Measurements from ENCODE around the gene UNC5B.

UNC5B gene

DNA sequence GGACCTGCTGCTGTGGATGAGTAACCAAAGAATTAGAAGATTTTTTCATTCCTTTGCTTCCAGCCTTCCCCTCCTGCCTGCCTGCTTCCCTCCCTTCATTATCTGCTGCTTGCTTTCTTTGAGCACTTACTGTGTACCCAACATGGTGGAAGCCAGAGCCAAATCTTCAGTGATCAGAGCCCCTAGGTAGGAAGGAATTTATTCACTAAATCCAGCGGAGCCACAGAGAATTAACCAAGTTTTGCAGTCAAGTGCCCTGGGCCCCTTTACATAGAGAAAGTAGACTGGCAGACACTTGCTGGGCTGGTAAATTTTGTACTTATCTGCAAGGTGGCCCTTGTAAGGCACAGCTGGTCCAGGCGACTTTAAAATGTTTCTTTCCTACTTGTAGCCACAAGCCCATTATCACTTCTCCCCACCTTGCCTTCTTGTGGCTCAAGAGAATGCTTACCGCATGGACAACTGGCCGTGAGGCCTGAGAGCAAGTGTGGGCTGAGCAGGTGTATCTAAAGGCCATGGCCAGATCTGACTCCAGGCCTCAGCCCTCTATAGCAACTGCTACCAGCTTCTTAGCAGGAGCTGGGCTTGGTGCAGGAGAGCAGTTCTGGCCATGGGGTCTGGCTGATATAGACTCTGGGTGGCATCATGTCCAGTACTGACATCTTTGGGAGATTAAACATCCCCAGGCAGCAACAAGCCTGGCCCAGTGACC is 11.1 kb downstream of the UNC5B start:
- DNase-seq (ENCODE audit: low spot score): no peak

DNA sequence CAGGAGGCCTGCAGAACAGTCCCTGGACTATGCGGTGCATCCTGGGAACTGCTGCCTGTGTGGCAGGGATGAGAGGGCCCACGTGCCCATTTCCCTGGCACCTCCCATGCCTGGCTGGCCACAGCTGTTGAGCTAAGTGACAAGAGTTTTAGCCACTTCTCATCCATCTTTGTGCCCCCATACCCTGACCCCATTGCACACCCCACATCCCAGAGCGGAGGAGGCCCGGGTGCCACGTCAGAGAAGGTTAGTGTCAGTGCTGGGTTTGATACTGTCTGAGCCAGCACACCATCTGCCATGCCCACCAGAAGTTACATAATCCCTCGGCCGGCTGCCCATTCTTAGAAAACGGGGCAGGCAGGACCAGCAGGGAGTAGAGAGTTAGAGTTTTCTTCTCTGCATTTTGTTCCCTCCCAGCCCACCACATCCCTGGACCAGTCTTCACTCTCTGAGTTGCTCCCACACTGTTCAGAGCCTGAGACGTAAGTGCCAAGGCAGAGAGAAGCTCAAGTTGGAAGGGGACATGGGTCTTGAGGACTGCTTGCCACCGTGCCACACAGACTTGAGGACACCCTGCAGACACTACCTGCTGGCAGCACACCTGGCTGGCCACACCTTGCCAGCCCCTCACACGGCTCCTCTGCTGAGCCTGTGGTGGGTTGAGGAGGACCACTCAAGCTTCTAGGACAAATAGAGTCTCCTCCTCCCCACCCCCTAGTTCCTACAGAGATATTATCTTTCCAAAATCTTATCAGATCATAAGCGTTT is 13.1 kb downstream of the UNC5B start:
- no peak for DNase-seq (ENCODE audit: low spot score)

DNA sequence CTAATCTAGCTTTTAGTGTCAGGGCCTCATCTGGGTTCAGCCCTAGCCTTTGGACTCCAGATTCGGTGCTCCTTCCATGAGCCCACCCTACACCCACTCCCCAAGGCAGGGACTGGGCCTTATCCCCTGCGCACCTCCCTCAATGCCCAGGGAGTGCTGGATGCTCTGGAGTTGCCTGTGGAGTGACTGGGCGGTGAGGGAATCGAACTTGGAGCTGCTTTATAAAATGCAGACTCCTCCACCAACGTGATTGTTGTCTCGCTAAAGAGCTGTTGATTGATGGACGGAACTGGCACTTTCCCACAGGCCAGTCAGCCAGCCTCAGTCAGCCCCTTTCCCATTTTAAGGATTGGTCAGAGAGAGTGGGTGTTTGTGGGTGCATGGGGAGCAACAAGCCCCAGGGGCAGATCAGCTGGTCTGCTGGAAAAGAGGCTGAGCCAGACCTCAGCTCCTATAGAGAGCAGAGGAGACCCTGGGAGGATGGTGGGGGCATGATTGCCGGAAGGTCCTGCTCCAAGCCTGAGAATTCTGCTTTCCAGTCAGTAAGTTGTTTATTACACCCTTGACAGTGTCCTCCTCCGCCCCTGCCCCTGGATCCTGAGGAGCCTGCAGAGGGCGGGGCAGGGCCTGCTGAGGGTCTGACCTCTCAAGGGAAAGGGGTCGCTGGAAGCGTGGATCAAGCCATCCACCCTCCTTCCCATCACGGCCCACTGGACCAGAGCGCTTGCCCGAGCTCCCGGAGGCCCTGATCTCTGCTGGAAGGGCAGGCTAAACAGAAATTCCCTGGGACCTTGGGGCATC is 16.7 kb downstream of the UNC5B start:
- no peak for DNase-seq (ENCODE audit: low spot score)

DNA sequence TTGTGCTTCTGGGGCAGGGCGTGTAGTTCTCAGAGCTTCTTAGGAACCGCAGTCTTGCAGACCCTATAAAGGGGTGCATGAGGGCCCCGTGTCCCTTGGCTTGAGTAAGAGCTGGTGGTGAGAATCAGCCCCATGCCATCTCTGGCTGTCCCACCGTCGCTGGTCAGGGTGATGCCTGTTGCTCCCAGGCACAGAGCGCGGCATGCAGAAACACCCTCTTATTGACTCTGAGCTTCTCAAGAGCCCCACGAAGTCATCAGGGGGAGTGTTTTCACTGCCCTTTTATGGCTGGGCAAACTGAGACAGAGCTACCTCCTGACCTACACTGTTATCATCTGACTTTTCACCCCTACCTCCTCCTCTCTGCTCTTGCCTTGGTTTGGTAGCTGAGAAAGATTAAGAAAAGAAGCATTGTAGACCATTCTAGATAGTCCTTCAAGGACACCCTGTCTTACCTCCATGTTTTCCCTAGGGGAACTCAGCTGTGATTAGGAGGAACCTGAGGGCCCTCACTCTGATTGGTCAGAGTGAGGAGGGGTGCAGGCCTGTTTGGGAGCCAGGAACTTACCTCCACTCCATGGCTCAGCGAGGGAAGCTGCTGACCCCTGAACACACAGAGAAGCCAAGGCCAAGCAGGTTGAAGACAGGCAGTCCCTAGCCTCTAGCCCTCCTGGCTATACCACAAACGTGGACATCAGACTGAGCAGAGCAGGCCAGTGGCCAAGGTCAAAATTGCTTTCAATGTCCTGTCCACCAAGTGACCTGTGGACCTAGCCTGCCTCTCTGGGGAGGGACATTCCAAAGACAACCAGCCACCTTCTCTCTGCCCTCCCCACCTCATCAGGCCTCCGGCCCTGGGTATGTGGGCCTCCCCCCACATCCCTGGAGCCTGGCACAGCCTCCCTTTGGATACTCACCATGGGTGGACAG is 17.6 kb downstream of the UNC5B start:
- DNase-seq (ENCODE audit: low spot score): no peak

DNA sequence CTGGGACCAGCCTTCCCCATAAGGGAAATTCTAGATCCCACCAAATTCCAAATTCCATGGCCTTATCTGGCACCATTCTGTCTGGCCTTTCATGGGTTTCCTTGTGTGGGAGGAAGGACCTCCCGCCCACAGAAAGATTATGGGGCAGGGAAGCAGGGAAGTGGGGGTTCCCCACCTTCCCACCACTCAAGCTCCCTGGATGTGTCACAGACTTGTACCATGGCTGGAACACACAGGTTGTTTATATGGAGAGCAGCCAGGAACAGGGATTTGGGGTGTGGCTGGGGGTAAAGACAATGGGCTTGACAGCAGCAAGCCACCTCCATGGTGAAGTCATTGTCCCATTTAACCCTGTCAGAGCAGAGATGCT is 18.3 kb downstream of the UNC5B start:
- no peak for DNase-seq (ENCODE audit: low spot score)

DNA sequence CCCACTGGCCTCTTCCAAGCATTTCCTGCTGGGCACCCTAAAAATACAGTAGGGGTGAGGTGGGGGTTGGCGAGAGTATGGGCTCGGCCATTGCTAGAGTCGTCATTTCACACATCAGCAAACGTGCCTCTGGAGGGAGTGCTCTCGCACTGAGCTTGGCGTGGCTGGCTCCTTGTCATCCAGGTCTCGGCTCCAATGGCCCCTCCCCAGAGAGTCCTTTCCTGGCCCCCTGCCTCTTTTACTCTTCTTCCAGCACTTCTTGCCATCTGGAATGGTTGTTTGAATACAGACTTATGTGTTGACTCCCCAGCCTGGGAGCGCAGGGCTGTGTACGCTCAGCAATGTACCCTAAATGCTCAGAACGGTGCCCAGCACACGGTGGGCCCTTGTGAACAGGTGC is 18.8 kb downstream of the UNC5B start:
- DNase-seq (ENCODE audit: low spot score): no peak

DNA sequence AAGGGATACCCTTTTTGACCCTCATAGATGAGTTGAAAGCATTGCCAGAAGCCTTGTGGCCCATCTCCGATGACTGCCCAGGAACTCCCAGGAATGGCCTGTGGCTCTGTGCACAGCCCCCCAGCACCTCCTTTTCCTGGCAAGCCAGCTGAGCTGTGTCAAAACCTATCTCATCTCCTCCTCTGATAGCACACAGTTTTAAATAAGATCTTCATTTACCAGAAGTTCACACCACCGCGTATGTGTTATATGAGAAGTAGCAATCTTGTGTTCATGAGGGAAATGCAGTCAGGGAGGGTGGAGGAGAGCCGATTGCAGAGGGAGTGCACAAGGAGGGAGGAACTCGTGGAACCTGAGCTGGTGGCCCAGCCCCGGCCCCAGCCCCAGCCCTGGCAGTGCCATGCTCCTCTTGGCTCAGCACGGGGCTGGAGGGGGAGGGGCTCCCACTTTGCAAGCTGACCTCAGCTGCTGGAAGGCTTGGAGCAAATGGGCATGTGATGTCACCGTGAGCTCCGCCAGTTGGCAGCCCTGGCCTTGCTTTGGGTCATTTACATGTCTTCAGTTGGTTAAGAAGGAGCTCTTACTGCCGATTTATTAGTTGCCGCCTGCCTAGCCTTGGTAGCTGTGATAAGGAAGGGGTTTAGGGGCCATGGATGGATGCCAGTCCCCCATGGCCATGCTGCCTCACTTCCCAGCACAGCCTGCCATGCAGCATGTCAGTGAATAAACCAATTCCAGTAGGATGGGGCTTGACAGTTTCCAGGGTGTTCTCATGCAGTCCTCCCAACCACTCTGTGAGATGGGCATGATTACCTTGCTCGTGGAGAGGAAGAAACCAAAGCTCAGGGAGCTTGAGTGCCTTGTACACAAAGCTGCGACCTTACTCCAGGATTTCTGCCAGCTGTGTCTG is 20.0 kb downstream of the UNC5B start:
- no peak for DNase-seq (ENCODE audit: low spot score)

DNA sequence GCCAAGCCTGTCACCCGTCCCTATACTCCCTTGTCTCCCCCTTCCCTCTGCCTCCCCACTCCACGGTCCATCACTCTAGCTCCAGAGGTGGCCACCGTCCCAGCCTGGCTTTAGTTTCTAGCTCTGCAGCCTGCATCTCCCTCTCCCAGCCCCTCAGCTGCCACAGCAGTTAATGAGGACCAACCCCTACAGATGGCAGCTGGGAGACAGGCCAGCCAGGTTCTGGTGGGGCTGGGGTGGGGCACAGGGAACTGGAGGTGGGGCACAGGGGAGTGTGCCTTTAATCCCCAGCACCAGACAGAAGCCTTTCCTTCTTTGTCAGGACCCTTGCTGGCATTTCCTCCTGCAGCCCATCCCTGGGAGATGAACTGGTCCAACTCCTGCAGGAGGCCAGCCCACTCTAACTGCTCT is 21.1 kb downstream of the UNC5B start:
- no peak for DNase-seq (ENCODE audit: low spot score)

DNA sequence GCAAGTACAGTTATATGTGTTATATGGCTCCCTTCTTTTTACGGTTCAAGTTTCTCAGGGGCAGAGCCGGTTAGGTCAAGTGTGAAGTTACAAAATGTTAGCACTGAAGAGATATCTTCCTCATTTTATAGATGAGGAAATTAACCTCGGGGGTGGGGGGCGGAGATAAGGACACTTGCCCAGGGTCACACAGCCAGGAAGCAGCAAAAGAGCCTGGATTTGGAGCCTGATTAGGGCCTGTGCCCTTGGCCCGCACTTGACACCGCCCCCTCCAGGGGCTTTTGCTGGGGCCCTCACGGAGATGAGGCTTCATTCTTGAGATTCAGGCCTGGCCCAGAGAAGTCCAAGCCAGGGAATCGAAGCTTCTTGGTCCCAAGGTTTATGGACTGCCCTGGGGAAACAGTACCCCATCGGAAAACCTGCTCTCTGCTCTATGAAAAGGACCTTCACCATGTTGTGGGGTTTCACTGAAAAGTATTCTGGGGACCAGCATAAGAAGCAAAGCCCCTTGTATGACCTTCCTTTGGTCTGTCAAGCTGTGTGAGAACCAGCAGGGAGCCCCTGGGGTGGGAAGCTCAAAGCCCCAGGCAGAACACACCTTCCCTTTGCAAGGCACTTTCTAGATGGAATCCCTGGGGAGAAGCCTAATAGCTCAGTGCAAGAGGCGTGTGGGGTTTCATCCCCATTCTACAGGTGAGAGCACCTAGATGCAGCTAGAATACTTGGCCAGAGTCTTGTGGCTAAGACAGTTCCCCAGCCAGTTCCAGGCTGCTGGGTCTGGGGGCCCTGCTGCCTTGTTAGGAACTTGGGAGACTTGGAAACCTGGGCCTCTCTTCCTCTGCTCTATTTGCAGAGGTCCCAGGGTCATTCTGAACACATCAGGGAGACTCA is 21.9 kb downstream of the UNC5B start:
- DNase-seq (ENCODE audit: low spot score): no peak

DNA sequence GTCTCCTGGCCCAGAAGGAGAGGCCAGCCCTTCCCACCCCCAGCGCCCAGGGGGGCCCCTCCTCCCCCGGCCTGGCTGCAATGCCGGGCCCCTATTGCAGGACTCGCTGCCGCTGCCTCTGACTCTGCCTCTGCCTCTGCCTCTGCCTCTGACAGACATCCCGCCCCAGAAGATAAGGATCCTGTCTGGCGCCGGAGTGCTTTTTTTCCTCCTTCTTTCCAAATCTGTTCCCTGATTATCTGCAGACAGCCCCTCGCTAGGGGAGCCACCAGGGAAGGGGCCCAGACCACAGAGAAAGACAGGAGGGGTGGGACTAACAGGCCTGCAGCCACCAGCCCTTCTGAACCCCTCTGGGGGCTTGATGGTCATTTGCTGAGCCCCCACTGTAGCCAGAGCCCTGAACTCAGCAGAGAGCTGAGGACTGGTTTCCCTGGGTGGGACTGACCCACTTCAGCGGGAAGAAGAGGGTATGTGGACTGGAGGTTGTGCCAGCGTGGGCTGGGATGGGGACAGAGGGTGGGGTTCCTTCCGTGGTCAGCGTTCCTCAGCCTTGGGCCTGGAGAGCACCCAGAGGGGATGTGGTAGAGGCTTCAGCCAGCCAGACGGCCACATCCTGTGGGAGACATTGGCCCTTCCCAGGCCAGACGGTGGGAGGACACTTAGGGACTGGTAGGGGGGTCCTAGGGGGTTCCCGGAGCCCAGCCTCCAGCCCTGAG is 22.8 kb downstream of the UNC5B start:
- DNase-seq (ENCODE audit: low spot score): no peak

DNA sequence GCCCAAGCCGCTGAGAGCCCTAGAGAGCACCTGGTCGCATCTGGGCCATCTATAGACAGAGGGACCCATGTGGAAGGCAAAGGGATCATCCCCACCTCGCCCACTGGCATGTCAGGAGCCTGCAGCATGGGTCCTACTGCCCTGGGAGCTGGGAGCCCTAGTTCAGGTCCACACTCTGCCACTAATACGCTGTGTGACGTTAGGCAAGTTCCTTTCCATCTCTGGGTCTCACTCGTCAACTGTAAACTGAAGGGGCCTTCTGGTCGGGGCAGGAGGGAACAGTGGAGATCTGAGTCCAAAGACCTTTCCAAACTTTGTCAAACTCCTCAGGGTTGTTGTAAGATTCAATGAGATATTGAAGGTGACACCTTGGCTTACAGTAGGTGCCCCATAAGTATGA is 23.4 kb downstream of the UNC5B start:
- DNase-seq (ENCODE audit: low spot score): no peak

DNA sequence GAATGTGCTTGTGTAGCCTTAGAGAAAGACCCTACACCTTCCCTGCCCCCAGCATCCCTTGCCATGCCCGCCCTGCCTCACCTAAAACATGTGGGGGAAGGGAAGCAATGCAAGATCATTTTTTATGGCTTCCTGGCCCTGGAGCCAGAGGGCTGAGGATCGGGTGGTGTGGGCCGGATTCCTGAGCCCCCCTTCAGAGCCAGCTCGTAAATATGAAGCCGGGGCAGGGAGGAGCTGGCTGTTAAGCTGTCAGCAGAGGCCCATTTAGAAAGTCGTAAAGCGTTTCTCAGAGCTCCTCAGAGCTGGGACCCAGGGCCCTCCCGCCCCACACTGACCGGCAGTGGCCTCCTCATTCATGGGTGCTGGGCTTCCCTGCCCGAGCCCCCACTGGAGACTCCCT is 23.9 kb downstream of the UNC5B start:
- no peak for DNase-seq (ENCODE audit: low spot score)

DNA sequence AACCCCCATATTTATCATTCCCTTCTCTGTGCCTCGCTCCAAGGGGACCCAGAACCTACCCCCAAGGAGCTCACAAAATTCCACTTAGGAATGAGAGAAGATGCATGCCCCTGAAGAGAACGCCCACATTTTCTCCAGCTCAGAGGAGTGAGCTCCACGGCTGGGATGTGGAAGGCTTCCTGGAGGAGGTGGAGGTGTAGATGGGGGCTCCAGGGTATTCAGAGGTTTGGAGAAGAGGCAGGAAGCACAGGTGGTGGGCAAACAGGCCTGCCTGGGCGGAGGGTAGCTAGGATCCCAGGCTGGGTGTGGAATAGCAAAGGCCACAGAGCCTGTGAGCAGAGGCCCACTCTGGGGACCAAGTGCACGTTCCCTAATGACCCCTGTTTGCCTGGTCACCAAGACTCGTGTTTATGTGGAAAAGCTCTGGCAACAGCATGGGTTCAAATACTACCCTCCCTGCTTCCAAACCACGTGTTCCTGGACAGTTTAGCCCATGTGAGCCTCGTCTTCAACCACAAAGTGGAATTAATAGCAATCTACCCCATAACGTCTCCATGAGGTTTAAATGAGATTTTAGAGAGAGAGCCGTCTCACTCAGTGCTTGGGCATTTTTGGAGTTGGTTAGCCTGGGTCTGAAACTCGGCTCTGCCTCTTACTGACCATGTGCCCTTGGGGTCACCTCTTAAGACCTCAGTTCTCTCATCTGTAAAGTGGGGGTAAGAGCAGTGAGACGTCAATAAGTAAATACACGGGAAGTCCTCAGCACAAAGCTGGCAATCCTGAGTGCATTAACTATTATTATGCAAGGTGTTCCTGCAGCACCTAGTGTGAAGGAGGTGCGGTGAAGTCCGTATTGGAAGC is 24.7 kb downstream of the UNC5B start:
- DNase-seq (ENCODE audit: low spot score): no peak

DNA sequence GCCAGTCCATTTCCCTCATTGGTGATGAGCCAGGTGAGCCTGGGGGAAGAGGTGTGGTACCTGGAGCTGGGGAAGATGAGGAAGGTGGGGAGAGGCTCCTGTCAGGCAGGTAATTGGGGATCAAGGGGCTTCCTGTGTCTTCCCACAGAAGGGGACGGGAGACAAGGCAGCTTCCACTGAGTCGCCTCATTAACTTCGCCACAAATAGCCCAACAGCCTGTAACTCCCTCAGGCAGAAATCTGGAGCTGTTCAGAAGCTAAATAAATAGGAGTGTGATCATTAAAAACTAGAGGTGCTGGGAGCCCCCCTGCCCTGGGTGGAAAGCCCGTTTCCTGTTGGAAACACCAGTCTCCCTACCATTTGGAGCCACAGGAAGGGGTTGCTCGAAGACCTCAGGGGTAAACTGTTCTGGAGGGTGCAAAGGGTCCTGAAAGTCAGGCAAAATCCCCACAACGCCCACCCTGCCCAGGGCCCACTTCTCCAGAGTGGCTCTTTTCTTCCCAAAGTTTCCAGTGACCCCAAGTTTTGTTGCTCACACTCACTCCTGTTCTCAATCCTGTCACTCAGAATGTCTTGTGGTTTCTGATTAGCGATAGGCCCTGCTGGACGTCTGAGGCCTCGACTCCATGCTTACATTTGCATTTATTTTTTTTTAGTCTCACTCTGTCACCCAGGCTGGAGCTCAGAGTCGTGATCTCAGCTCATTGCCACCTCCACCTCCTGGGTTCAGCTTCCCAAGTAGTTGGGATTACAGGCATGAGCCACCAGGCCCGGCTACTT is 25.7 kb downstream of the UNC5B start:
- DNase-seq (ENCODE audit: low spot score): no peak

DNA sequence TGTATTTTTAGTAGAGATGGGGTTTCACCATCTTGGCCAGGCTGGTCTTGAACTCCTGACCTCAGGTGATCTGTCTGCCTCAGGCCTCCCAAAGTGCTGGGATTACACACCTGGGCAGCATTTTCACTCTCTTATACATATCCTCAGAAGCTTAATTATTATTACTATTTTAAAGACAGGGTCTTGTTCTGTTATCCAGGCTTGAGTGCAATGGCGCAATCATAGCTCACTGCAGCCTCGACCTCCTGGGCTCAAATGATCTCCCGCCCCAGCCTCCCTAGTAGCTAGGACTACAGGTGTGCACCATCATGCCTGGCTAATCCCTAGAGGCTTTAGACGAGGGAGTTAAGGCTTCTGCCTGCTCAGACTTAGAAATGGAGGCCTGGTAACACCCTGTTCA is 26.3 kb downstream of the UNC5B start:
- DNase-seq (ENCODE audit: low spot score): no peak

DNA sequence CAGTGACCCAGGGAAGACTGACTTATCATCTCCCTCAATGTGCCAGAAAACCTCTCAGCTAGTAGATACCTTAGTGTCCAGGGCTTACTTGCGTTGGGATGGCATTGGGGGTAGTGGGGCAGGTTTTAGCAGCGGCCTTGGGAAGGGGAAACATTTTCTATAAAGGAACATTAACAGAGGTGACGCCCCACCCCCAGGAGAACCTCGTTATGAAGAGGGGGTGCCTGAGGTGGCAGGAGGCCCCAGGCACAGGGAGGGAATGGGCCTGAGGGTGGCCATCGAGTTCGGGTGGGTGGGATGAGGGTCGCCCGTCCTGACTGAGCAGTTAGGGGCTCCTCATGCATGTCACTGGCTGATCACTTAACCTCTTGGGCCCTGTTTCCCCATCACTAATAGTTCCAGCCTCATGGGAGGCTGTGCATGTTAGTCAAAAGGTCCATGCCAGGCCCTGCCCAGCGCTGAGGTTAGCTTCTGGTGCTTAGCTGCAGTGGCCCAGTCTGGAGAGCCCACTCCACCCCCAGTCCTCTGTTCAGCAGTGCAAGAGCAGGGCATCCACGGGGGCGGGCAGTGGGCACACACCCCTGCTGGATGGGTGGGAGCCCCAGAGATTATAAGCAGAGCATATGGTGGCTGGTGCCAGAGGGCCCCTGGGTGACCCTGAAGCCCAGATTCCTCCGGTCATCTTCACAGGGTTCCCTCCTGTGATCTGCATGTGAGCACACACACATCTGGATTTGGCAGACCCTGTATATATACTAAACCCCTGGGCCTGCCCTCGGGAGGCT is 27.0 kb downstream of the UNC5B start:
- DNase-seq (ENCODE audit: low spot score): no peak
